Erythroblast (primary cell): ENCODE results near the gene MYLK2.

Experiments used
- DNase-seq, 2 experiments: peaks; one replicate each; lab custom pipeline; 2025; lab: John Stamatoyannopoulos, UW
- GATA1 ChIP-seq: IDR thresholded peaks from 2 replicates; pipeline ENCODE4 v1.6.1; 2011; ENCODE audit warnings: low read depth, mild to moderate bottlenecking, control low read depth, low read length, moderate library complexity
- POLR2A ChIP-seq: IDR thresholded peaks from 2 replicates; pipeline ENCODE4 v1.6.1; 2011; ENCODE audit warnings: mild to moderate bottlenecking, low read length

MYLK2 gene

DNA sequence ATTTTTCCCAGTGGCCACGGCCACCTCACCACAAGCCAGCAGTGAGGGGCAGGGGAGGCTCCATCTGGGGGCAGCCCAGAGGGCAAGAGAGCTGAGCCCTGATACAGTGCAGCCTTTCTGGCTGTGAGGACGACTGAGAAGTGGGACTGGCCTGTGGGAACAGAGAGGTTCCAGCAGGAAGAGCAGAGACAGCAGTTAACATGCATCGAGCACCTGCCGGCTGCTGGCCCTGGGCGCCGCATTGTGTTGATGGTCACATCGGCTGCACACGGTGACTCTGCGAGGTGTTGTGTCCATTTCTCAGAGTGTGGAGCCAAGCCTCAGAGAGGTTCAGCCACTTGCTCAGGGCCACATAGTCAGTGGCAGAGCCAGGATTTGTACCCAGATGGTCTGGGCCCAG, 16.4 kb downstream of the MYLK2 start:
- no peak for DNase-seq
- TF ChIP-seq GATA1: no peak

DNA sequence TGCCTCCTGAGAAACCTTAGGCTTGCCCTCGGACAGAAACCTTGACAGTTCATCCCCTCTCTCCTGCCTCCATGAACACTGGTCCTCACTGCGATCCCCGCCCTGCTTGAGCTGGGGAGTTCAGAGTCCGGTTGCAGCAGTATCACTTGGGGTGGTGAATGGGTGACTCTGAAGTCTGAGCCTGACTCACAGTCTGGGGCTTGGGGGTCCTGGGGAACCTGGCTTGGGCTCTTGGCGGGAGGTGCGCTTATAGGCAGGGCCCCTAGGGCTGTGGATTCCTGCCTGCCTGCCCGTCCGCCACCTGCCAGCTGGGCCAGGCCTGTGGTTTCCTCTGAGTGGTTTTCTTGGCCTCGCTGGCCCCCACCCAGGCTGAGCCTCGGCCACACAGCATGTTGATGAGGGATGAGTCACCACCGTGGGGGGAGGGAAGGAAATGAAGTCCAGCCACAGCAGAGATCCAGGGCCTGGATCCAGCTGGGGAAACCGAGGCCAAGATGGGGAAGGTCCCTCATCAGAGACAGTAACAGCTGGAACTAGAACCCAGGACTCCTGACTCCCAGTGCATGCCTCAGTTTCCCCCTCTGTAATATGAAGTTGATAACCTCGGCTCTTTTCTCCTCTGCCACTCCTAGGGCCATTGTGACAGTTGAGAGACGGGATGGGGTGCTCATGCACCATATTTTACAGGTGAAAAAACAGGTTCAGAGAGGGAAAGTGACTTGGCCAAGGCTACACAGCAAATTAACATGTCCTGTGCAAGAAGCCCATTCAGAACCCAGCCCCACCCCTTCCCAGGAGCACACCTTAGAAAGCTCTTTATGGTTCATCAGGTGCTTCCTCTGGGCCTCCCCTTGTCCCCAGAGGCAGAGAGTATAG, 17.1 kb downstream of the MYLK2 start:
- peak; percentile 28 to 55 for DNase-seq
- TF ChIP-seq POLR2A: no peak

DNA sequence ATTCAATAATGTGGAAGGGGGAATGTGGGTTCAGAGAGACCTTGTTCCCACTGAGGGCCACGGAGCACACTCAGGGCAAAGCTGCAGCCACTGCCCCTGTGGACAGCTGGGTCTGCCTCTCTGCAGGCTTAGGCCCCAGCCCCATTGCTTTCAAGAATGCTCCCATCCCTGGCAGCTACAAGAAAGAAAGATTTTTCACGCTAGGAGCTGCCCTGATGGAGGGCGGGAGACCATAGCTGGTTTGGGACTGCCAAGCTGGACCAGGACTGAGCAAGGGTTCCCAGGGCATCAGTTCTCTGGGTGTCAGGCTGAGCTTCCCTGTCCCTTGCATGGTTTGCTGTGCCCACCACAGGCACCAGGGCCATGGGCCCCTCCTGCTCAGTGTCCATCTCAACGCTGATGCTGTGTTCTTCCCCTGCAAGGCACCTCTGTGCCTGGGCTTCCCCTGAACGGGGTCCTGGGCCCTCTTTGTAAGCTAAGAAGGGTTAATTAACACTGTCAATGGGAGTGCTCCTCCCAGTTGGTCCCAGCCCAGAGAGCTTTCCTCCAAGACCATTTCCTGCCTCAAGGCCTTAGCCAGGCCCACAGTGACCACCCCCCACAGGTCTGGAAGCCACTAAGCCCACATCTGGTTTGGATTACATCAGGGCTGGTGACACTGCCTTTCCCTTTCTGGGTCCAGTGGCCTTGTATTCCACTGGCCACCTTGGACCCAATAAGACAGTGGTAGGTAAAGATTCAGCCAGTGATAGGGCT, 17.9 kb downstream of the MYLK2 start:
- DNase-seq: no peak
- no peak for TF ChIP-seq POLR2A
- no peak for TF ChIP-seq GATA1

DNA sequence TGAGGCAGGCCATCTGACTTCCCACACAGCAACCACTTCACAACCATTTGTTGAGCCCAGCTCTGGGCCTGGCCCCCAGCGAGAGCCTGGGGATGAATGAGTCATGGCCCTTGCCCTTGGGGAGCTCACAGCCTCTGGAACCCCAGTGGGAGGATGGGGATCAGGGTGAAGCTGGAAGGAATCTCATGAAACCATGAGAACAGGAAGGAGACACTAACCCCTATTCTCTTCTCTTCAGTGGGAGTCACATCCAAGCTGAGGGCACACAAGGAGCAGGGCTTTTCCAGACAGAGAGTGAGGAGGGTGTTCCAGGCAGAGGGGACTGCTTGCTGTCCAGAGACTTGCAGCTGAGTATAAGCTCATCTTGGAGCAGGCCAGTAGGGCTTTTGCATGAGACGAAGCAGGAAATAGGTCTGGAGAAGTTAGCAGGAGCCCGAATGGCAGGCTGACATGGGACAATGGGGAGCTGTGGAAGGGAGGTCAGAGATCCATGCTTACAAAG, 18.8 kb downstream of the MYLK2 start:
- TF ChIP-seq POLR2A (no peak), GATA1 (no peak)
- no peak for DNase-seq

DNA sequence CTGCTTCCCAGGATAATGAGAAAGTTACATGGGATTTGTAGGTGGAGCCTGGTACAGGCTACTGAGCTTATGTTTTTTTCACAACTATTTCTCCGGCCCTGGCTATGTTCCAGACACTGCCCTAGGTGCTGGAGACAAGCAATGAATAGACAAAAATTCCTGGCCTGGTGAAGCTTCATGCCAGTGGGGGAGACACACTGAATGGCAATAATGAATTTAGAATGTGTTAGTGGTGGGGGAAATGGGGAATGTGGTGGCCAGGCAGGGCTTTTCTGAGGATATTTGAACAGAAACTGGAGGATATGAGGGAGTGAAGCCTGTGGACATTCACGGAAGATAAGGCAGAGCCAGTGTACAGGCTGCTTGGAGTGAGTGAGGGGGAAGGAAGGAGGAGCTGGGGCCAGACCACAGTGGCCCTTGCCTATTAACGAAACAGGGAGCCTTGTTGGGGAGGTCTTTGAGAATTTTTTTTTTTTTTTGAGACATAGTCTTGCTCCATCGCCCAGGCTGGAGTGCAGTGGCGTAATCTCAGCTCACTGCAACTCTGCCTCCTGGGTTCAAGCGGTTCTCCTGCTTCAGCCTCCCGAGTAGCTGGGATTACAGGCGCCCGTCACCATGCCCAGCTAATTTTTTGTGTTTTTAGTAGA, 19.6 kb downstream of the MYLK2 start:
- TF ChIP-seq GATA1: no peak
- no peak for TF ChIP-seq POLR2A
- no peak for DNase-seq

- no peak for TF ChIP-seq GATA1
- TF ChIP-seq POLR2A: no peak
- DNase-seq: no peak
These were observed 20.8 kb downstream of the MYLK2 start for GRCh38 chr20:31839782-31840487.

GRCh38 chr20:31840906-31841816, 22.0 kb downstream of the MYLK2 start:
- no peak for DNase-seq
- TF ChIP-seq POLR2A: no peak
- no peak for TF ChIP-seq GATA1

DNA sequence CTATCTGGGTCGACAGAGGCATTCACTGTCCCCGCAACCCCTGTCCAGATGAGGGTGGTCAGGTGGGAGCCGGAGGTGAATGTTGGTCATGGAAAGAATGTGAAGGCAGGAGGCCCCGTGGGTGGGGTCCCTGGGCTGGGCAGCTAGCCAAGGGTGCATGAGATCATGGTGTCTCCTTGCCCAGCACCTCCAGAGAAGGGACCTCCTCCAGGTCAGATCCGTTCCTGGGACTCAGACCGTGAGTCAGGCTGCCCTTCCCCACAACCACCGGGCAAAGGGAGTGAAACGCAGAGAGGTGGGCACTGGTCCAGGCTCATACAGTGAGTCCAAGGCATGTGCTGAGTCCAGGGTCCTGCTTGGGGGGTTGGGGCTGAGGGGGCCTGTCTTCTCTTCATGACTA, 22.8 kb downstream of the MYLK2 start:
- TF ChIP-seq POLR2A: no peak
- no peak for TF ChIP-seq GATA1
- DNase-seq: peak in 1 of 2 experiments; percentile 20

DNA sequence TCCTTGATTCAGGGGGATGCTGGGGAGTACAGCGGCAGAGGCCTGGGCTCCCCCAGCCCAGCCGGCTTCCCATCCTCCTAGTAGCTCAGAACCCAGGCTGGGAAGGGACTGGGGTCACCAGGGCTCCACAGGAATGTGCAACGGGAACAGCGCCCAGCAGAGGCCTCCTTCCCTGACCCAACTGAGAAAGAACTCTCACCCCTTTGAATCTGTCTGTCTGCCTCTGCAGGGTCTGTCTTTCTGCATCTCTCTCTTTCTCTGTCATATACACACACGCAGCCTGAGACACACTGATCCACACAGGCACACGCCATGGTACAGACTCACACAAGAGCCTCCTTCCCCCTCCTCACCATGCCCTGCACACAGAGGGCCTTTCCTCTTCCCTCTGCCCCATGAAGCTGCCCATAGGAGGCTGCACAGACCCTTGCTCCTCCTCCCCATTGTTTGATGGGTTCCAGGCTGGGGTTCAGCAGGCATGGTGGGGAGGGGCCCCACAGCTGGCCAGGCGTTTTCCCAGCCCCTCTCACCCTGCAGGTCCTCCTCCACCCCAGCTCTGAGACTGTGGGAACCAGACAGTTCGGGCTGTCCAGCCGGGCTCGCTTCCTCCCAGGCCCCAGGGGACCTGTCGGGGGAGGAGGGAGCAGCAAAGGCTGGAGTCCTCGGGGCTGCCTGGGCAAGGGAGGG, 23.5 kb downstream of the MYLK2 start:
- DNase-seq: no peak
- TF ChIP-seq GATA1: no peak
- TF ChIP-seq POLR2A: no peak

DNA sequence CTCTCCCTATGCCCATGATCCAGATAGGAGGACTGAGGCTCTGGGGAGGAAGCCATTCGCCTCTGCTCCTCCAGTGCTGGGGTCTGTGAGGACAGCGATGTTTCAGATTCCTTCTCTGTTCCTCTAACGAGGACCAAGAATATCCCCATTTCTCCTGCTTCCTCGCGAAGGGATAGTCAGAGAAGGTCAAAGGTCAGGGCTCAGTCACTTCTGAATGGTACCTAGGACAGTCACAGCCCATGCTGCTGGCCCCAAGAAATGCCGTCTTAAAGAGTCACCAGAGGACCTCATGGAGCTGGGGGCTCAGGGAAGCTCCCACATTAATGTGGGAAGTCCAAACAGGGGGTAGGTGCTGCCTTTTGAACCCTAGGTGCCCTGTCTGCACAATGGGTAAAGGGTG, 24.1 kb downstream of the MYLK2 start:
- DNase-seq: no peak
- TF ChIP-seq POLR2A (no peak), GATA1 (no peak)

GRCh38 chr20:31843881-31844280, 24.7 kb downstream of the MYLK2 start:
- DNase-seq: no peak
- no peak for TF ChIP-seq POLR2A
- TF ChIP-seq GATA1: no peak
